Omental fat pad (tissue), 4 donors: ENCODE results near the gene FAM76B. TPM values are rescaled to one million over a fixed set of nuclear protein-coding genes. Genes with fewer than 3 reads are reported as not detected.

Experiments
- ATAC-seq: fragments of 150-250 bp; one replicate; pipeline ENCODE4 v1.9.1; 2016; ENCODE audit warnings: mild to moderate bottlenecking, moderate library complexity; ENCODE audit not compliant: low FRiP score
- DNase-seq: peaks from one replicate; pipeline ENCODE4 v3.0.0-alpha.2; 2019; ENCODE audit warnings: low spot score
- total RNA-seq, 4 donors: library from RNA; depleted of rRNA; stranded (reverse); fragments of >200 nt; gene quantifications; one replicate each; pipeline ENCODE4 v1.1.0, GENCODE V29; 2016
- TF ChIP-seq, protein P1 (sequence below), 3 donors: fragments of 450-650 bp; IDR thresholded peaks; one replicate each; pipeline ENCODE4 v1.5.1; 2016 to 2017; ENCODE audit warnings: antibody characterized with exemption in 3 of 3, mild to moderate bottlenecking in 3 of 3, moderate library complexity in 2 of 3

FAM76B gene
- total RNA-seq, 4 donors from 2014 or later = 16.5 to 40.0 (median 25.3) TPM

- ATAC-seq = no peak
- no peak for DNase-seq
- TF ChIP-seq, protein P1, sequence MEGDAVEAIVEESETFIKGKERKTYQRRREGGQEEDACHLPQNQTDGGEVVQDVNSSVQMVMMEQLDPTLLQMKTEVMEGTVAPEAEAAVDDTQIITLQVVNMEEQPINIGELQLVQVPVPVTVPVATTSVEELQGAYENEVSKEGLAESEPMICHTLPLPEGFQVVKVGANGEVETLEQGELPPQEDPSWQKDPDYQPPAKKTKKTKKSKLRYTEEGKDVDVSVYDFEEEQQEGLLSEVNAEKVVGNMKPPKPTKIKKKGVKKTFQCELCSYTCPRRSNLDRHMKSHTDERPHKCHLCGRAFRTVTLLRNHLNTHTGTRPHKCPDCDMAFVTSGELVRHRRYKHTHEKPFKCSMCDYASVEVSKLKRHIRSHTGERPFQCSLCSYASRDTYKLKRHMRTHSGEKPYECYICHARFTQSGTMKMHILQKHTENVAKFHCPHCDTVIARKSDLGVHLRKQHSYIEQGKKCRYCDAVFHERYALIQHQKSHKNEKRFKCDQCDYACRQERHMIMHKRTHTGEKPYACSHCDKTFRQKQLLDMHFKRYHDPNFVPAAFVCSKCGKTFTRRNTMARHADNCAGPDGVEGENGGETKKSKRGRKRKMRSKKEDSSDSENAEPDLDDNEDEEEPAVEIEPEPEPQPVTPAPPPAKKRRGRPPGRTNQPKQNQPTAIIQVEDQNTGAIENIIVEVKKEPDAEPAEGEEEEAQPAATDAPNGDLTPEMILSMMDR (IDR thresholded peaks at IDR 0.05) = no peak
These were observed 64.4 kb downstream of the FAM76B start for GRCh38 chr11:95725196-95725595.

GRCh38 chr11:95723361-95723942 is 66.1 kb downstream of the FAM76B start:
- ATAC-seq = no peak
- TF ChIP-seq, protein P1 (IDR thresholded peaks at IDR 0.05) = no peak
- DNase-seq = no peak

DNA sequence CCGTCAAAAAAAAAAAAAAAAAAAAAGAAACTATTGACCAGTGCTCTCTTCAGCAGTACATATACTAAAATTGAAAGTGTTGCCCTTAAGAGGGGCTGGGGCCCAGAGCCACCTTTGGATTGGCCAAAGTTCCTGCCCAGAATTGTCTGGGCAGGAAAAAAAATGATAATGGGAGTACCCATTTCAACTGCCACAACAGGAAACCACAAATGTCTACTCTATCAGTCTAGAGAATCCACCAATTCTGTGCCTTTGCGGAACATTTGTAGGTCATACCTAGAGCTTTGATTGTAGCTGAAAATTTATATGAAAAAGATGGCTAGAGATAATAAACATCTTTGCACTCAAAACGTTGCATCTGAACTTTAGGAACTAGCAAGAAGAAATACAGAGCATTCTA is 69.4 kb downstream of the FAM76B start:
- TF ChIP-seq, protein P1 (IDR thresholded peaks at IDR 0.05) = no peak
- ATAC-seq (no peak), DNase-seq (no peak)

Other genes with a start within 250 kb of the FAM76B start
- 10 to 100 TPM; 17.8 to 38.9 (median 30.4) TPM for gene CEP57, start 716 bp upstream of the FAM76B start, total RNA-seq
- 10 to 100 TPM; 17.9 to 30.4 (median 23.5) TPM for gene MTMR2, start 134.3 kb upstream of the FAM76B start, total RNA-seq